Fibroblast of peridontal ligament (primary cell): ENCODE results near the gene MALRD1.
A peak's percentile ranks its signal among the peaks of the same experiment; 100 is the strongest.

Experiments
- DNase-seq: peaks from one replicate; pipeline ENCODE4 v3.0.0-alpha.2; 2010; ENCODE audit errors: extremely low read depth

Gene MALRD1

DNA sequence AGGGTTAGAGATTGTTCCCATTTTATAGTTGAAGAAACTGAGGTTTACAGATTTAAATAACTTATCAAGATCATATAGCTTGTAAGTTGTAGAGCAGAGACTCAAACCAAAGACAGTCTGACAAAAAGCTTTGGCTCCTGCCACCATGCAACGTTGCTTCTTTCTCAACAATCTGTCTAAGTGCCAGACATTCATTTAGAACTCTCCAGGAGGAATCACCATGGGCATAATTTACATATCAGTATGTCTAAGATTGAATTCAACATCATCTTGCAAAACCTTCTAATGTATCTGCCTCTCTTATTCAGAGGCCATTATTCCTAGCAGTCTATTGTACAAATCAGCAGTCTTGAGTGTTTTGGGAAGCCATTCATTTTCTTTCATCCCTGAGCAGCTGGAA is 604.1 kb downstream of the MALRD1 start:
- DNase-seq, result peak; percentile 51

DNA sequence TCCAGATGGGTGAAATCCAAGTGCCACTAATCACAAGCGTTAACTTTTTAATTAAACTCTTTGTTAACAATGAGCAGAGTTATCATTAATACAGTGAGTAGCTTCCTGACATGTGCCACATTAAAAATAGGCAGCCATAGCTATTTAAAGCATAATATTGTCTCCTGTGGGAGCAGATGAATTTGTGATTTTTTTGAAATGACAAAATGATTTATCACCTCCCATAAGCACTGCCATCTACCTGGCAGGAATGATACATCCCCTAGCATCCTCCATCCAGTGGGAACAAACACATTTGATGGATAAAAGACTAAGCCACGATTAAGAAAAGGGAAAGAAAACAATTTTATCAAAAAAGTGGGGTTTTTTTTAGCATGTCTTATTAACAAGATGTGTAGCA is 605.3 kb downstream of the MALRD1 start:
- no peak for DNase-seq

DNA sequence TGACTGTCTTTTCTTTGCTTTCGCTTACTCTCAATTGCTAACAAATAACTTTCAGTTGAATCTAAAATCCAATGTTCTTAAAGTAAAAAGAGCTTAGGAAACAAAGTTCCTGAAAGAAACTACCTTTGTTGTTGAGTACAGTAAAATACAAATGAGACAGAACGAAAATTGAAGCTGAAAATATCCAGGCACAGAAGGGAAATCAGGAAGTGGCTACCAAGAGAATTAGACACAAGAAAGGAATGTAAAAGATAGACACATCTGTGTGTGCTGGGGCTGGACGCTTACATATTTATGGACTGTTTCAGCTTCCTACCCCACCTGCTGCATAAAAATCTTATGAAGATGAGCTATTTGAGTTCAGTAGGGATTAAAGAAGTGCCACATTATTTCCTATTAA is 606.0 kb downstream of the MALRD1 start:
- DNase-seq, result peak; percentile 57

DNA sequence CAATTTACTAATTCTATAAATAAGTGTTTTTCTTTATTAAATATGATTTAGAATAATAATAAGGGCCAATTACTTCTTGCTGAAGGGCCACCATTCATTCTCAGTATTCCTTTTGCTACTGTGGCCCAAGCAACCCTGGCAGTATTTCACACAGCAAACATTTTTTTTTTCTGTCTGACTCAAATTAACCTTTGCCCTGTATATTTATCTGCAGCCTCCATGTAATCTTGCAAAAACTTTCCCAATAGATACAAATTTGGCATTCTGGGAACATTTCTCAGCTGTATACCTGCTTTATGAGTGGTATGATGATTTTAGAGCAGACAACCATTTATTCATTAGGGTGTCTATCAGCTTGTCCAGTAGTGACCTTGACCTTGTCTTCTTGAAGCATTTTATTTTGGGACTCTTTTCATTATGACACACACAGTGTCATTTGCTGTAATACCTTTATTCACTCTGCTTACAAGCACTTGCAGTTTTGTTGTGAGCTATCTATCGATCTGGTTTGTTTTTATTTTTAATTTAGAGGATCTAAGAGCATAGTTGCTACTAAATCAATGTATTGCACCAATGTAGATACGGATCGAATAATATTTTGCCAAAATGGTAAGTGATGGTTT is 607.9 kb downstream of the MALRD1 start:
- DNase-seq, result peak; percentile 35

DNA sequence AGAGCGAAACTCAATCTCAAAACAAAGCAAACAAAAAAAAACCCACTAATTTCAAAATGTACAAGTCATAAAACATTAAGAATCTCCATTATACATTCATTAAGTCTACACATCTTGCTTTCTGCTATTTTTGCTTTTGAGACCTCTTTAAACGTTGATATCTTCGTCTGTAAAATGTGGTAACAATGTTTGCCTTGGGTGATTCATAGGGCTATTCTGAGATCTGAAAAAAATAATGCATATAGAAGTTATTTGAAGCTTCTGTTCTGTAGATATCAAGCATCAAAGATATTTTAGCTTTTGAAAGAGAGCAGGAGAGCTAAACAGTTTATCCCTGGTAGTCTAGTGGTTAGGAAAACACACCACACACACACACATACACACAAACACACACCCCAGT is 609.5 kb downstream of the MALRD1 start:
- peak; percentile 21 for DNase-seq

DNA sequence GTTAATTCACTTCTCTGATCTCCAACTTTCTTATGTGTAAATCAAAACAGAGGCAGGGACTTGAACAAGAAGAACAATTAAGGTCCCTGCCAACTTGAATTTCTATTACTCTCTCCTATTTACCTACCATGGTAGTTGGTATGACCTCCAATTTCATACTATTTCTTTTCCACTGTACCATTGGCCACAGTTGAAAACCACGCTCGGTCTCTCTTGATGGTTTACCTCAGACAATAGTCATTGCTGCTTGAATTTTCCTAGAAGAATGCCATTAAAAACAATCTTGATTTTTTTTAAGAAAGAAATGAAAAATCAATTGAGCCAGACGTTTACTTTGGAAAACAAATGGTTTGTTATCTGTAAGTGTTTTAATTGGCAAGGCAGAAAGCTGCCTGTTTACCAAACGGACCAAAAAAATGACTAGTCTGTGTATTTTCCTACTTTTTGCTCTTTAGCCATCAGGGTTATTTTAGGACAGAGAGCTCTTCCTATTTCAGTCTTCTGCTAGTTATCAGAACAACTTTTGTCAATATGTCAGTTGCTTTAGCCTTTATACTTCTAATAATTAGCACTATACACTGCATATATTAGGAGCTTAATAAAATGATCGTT is 610.1 kb downstream of the MALRD1 start:
- DNase-seq, result no peak

DNA sequence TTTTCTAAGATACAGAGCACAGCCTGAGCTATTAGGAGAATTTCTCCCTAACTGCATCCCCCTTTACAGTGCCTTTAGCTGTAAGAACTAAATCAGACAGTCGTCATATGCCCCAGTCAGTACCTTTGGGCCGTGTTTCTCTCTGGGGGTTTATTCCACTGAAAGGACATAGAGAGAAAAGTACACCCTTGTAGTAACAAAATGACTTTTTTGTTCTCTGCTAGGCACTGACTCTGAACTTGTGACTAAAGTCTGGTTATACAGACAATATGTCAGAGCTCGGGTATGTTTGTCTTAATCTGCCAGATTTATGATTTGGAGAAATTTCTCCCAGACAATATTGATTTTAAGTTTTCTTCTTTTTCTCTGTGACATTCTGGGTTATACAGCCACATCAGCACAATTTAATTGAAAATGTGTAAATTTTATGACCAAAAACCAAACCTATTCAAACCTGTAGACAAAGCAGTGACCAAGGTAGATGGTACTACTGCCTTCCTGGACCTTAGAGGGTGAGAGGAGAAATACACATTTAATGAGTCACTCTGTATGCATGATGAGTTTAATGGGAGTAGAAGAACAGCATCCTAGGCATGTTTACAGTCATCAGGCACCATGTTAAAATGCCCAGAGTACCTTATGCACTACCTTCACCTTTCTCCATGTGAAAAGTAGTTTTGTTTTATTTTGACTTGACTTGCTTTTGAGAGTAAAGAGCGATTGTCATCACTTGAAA is 611.5 kb downstream of the MALRD1 start:
- DNase-seq, result no peak

DNA sequence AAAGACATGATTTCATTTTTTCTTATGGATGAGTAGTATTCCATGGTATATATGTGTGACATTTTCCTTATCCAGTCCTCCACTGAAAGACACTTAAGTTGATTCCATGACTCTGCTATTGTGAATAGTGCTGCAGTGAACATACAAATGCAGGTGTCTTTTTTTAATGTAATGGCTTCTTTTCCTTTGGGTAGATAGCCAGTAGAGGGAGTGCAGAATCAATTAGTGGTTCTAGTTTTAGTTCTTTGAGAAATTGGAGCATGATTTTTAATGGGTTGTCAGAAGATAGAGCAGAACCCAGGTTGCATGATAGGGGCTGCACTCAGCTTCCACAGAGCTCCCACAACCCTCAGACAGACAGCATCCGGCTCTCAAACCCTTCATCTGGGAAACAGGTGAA is 614.7 kb downstream of the MALRD1 start:
- no peak for DNase-seq

DNA sequence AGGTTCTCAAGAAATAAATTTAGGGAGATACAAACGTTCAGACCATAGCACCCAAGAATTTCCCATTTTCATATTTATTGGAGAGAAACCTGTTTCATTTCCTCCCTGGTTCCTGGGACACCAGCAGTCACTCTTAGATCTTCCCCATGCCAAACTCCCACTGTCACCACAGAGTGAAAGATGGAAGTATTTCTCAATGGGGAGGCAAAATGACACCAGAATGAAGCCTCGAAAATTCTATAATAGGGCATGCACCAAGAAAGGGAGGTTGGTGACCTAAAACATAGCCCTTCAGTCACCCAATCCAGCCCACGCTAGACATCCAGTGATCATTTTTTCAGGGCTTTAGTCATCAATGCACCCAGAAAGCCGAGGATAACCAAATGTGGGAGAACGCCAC is 619.5 kb downstream of the MALRD1 start:
- no peak for DNase-seq

DNA sequence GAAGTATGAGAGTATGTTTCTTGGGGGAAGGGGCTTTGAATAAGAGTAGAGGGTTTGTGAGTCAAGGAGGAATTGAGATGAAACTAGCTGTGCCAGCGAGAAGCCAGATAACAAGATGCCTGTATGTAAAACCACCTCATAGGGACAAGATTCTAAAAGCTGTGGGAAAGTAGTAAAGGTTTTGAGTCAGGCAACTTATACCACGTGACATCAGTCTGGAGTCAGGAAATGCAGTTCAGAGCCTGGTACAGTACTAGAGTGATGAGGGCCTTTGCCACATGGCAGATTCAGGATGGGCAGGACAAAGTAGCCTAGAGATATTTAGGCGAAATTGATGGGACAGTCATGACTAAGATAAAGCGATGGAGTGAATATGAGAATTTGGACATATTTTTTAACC is 627.5 kb downstream of the MALRD1 start:
- DNase-seq, result no peak

DNA sequence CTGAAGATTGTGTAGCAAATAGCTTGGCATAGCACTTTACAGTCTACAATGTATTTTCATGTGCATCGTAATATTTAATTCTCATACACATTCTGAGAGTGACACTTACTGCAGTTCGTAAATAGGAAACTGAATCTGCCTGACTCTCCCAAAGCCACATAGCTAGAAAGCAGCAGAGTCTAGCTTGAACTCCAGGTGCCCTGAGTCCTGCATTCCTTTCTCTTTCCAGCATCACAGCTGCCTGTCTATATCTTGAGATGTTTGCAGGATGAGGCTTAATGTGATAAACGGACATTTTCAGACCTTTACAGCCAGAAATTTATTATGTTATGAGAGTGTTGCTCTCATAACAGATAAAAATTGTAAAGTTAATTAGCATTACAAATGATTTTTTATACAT is 634.8 kb downstream of the MALRD1 start:
- DNase-seq, result no peak

DNA sequence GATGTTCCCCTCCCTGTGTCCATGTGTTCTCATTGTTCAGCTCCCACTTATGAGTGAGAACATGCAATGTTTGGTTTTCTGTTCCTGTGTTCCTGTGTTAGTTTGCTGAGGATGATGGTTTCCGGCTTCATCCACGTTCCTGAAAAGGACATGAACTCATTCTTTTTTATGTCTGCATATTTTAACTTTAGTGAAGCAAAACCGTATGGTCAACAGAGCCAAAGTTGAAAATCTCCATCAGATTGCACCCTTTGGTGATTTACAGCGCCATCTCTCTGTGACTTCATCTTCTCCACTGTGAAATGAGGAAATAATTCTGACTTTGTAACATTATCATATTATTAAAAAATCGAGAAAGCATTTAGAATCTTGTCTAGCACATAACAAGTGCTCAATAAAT is 635.4 kb downstream of the MALRD1 start:
- DNase-seq, result peak; percentile 48

DNA sequence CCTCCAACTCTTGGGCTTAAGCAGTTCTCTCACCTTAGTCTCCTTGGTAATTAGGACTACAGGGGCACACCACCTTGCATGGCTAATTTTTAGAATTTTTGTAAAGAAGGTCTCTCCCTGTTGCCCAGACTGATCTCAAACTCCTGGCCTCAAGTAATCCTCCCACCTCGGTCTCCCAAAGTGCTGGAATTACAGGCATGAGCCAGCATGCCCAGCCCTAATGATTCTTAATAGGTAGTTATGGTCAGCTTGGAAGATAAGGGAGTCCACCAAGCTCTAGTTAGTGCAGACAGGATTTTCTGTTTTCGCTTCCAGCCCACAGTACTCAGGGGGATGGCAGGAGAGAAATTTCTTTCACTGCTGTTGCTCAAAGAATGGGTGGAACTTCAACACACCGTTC is 639.7 kb downstream of the MALRD1 start:
- no peak for DNase-seq

DNA sequence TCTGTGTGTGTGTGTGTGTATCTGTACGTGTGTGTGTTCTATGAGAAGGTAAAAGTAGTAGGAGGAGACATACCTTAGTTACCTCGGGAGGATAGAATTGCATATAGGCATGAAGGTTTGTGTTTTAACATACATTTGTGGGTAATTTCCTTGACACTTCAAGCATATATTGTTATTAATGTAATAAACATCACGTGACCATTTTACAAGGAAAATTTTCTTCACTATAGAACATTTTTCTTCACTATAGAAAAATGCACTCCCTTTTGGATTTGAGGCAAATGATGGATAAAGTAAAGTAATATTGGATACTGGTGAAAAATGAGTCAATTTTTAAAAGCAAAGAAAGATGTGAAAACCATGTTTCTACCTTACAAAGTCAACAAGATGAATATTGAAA is 640.6 kb downstream of the MALRD1 start:
- no peak for DNase-seq

DNA sequence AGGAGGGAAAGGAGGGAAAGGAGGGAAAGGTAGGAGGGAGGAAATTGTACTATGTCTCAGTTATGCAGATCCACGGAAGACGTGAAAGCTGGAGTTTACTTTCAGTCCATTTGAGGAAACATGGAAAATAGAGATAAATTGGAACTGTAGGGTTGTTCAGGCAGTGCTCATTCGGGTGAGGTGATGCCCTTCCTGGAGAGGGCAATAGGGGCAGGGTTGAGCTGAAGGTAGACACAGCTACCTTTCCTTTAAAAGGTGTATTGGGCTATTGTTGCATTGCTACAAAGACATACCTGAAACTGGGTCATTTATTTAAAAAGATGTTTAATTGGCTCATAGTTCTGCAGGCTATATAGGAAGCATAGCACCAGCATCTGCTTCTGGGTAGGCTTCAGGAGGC is 650.7 kb downstream of the MALRD1 start:
- DNase-seq, result no peak

DNA sequence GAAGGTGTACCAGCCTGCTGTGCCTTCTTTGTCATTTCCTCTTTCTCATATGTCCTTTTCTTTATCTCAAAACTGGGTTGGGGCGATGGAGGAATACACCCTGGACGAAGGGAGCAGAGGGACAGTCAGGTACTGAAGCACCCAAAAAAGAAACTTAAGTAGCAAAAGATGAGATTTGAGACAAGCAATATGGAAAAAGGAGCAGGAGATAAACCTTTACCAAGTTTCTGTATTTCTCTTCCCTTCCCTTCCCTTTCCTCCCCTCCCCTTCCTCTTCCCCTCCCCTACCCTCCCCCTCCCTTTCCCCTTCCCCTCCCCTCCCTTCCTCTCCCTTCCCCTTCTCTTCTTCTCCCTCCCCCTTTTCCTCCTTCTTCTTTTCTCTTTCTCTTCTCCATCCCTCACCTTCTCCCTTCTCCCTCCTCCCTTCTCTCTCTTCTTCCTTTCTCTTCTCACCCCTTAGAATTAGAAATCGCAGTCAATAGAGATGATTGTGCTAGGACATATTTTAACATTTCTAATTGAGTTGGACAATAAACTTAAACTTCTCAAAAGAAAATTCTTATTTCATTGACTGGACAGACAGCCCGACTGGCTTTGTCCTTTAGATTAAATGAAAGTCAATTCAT is 652.9 kb downstream of the MALRD1 start:
- no peak for DNase-seq

DNA sequence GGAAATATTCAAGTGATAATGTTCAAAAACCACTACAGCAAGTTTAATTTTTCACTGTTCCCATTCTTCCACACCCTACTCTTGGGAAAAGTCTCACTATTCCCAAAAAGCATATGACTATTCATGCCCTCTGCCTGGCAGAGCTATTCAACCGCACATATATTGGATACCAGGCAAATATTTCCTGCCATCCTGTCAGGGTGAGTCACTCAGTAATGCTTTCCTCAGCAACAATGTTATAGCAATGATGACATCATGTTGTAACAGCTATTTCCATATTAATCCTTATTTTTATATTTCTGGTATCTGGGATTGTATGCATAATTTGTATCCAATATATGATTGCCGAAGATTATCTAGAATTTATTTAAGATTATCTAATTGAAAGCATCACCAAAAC is 653.6 kb downstream of the MALRD1 start:
- DNase-seq, result peak; percentile 50

DNA sequence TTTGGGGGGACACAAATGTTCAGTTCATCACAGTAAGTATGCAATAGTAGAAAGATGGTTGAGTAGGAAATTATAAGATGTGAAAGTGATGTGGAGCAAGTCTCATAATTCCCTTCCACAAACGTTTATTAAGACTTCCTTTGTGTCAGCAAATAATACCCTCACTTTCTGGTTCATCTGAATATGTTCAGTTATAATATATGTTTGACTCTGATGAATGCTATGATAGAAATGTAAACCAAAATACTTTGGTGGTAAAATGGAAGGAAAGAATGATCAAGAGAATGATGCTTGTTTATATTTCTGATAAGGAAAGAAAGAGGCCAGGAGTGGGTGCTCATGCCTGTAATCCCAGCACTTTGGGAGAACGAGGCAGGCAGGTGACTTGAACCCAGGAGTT is 655.9 kb downstream of the MALRD1 start:
- peak; percentile 13 for DNase-seq

DNA sequence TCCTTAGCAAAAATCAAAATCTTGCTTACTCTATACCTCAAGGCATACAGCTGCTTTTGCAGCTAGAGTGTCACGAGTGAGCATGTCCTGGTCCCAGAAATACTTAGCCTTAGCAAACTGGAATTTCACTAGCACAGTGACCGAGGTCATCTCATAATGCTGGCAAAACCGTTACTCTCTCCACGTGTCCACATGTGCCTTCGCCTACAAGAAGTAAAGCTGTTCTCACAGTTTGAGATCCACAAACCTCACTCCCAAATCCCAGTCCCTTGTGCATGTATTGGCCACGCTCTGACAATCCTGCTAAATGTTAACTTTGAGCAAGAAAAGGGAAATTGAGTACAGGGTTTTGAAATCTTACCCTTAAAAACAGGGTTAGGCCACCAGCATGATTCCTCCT is 656.6 kb downstream of the MALRD1 start:
- DNase-seq, result no peak

DNA sequence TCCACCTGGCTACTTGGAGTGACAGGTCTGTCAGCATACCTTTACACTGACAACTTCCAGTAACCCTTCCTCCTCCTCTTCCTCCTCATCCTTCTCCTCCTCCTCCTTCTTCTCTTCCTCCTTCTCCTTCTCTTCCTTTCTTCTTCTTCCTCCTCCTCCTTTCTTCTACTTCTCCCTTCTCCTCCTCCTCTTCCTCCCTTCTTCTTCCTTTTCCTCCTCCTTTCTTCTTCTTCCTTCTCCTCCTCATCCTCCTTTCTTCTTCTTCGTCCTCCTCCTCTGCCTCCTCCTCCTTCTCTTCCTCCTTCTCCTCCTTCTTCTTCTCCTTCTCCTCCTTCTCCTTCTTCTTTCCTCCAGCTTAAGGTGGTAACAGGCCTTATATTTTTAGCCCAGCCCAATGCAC is 658.3 kb downstream of the MALRD1 start:
- no peak for DNase-seq

DNA sequence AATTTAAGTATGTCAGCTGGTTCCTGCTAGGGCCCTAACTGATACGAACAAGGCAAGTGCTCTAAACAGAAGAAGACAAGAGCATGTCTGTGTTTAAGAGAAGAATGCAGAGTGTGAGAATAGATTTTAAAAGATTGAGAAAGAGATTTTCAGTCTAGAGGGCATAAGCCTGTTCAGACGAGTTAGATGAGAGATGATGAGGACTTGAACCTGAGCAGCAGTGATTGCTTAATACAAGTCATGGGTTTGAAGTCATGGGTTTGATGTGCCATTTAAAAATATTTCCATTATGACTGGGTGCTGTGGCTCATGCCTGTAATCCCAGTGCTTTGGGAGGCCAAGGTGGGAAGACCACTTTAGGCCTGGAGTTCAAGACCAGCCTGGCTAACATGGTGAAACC is 658.8 kb downstream of the MALRD1 start:
- DNase-seq, result no peak

DNA sequence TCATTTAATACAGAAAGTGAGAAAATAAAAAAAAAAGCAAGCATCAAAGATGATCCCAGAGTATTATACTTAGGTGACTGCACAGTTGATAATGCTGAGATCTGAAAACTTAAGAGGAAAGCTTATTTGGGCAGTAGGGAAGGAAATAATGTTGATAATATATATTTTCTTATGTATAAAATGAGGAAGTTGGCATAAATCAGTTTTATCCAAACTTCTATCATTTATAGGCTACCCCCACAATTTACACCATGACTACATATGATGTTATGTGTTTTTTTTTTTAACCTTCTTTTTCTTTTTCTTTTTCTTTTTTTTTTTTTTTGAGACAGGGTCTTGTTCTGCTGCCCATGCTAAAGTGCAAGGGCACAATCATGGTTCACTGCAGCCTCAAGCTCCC is 659.4 kb downstream of the MALRD1 start:
- no peak for DNase-seq

DNA sequence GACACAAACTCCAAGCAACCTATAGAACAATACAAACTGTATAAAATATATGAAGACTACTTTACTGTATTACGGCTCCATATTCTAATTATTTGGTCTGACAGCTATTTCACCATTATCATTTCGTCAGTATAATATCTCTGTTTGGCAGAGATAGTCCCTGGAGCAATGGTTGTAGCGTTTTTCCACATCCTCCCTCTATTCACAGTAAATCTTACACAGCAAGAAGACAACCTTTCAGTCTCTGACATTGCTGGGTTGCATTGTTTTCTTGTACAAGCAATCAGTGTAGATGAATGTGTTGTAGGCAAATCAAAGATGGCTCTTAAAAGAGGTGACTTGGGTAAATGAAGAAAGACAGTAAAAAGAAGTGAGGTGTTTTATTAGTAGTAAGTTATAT is 662.0 kb downstream of the MALRD1 start:
- DNase-seq, result no peak
